Caki2 (cell line): ENCODE measurements around the gene RFX3. TPM values are rescaled to one million over a fixed set of nuclear protein-coding genes. Genes with fewer than 3 reads are reported as not detected.

Experiments used
- DNase-seq: peaks from one replicate; pipeline ENCODE4 v3.0.0-alpha.2; 2015; ENCODE audit warnings: low read depth
- in situ Hi-C: cut with HindIII; loops from 2 replicates; pipeline ENCODE4 v1.10.0; 2016; ENCODE audit warnings: low sequenced_read_pairs, low pct_unique_long_range_greater_than_20kb, mixed read lengths
- total RNA-seq: library from RNA; depleted of rRNA; stranded (reverse); fragments of >200 nt; shearing (Covaris generic); gene quantifications from 2 replicates; pipeline ENCODE4 v1.2.3, GENCODE V29; 2014; ENCODE audit warnings: low replicate concordance

Gene RFX3
- total RNA-seq, 1 experiment from 2014 or later = 0.30 TPM

DNA sequence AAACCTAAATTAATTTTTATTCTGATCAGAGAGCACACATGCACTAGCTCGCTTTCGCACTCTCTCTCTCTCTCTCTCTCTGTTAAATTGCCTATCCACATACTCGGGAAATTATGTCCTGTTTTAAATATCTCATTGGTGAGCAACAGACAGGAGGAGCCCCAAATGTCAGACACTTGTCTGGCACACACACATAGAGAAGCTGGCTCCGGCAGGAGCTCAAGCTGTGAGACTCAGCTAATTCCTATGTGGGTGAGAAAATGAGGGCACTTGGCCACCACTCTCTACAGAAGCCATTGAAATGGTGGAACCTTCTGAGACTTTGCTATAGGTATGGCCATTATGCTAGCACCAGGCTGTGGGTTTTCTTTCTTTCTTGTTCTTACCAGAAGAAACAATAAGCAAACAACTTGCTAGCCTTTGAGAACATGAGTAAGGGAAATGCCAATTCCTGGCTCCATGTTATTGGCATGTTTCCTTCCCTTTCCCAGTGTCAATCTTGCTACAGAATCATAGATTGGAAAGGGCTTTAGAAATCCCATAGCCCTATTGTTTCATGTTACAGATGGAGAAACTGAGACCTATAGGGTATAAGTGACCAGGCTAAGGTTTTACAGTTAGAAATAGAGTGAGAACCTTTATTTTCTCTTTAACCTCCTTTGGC, 9.0 kb downstream of the RFX3 start:
- in situ Hi-C loops = no loop called here
- DNase-seq = no peak

DNA sequence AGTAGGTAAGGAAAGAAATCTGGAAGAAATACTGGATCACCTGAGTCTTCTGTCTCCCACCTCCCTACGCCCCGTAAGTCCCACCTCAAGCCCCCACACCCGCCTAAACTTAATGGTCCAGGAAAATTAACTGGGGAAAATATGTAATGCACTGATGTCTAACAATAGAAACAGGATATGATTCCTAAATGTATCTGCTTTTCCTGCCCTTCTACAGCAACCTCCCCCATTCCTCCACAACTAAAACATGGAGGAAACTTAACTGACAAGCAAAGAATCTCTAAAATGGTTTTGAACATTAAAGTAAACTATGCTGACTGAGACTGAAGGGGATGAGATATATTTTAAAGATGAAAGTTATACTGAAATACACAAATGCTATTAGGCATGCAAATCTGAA, 10.4 kb downstream of the RFX3 start:
- no peak for DNase-seq
- in situ Hi-C loops = no loop called here

DNA sequence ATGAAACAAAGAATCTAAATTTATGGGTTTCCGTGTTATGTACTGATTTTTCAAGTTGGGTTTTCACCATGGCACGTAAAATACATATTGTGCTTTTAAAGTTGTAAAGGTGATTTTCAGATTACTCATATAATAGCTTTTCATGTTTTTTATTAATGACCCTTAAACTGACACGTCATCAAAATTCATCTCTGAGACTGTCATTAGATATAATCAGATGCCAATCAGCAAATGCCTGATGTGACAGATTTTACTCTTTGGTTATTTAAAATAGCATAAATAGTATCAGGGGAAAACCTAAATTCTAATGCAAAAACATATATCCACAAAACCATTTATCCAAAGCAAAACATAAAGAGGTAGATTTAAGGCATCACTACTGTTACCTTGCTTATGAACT, 11.0 kb downstream of the RFX3 start:
- in situ Hi-C loops = no loop called here
- DNase-seq = no peak

DNA sequence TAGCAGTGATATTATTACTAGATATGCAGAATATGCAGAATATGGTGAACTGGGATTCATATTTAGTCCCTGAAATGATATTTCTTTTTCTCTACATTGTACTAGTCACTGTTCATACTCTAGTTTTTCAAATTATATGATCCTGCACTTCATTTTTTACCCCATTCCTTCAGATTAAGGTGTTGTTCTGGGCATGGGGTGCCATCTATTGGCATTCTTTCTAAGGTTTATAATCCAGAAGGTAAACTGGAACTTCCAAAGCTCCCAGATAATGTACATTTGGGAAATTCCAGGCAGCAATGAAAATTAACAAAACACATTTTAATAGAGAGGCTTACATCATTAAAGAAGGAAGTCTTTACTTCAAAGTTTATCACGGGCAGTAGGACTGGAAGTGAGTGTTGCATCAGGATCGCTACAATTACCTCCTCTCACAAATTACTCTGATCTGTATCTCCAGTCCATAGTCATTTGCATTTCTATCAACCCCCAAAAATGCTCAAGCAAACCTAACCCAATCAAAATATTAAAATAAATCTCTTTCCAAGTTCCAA, 12.5 kb downstream of the RFX3 start:
- in situ Hi-C loops = no loop called here
- DNase-seq = no peak

DNA sequence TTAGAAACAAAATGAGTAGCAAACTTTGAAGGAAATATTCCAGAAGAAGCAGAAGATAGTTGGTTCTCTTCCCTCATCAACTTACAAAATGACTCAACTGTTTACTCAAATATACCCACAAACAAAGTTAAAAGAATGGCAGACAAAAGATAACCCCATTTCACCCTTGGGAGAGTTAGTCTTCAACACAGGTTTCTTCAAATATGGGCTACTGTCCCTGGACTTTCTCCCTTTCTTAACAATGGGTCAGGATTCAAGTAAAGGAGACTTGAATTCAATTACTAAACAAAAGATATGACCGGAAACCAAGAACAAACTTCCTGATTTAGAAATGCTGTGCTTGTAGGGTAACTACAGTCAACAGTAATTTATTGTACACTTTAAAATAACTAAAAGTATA, 14.2 kb downstream of the RFX3 start:
- no peak for DNase-seq

DNA sequence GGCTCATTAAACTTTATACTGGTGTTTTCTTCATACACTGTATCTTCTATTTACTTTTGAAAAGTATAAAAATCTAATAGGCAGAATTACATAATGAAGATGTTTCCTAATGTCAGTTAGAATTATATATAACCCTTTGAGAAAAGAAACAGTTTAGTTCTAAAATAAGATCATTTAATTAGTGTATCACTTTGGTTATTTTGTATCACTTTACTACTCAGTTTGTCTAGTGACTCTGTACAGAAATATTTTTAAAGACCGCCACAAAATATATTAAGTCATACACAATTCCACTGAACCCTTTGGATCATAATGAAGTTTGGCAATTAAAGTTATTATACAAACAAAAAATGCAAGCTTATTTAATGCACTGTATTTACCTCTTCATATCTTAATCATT, 15.0 kb downstream of the RFX3 start:
- in situ Hi-C loops = no loop called here
- DNase-seq = no peak

More for the DNA sequence above, 14.2 kb downstream of the RFX3 start:
- in situ Hi-C loops = no loop called here

DNA sequence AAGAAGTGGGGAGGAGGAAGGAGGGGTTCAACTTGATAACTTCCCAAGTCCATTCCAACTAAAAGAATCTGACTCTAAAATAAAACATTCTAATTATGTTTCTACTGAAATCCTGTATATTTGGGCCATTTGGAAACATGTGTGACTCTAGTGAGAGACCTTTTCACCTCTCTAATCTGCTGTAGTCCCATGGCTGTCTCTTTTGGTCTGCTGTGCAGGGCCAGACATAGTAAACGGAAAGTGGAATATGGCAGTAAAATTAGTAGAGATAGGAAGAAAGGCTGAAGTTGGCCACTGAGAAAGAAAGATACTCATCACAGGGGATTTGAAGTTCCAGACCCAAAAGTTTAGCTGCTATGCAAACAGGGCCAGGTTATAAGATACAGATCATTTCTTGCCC, 15.9 kb downstream of the RFX3 start:
- in situ Hi-C loops = no loop called here
- no peak for DNase-seq

DNA sequence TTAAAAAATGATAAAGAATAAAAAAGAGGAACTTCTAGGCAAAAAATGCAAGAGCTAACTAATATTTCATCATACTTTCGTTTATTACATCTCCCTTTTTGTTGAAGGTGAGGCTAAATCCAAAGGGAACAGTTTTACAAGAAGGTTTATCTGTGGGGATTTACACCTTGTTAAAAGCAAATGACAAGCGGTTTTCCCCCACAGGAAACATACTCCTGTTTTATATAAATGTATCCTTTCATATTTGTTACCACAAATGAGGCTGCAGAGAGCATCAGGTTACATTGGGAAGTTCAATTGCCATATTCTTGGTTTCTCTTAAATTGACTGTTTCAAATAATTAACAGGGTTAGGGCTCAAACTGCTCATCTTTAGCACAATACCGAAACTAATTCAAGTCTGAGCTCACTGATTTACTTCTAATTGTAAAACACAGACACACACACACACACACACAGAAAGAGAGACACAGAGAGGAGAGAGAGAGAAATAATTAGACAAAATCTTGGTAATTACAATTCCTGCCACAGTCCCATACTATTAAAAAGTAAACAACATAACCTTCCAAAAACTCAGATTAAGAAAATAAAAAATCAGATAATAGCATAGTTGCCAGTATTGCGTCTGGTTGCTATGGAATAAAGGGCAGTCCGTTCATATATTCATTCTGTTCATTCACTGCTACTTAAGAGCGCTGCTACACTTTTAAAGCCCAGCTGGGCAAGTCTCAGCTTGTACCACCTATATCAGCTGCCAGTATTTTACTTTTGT, 17.1 kb downstream of the RFX3 start:
- DNase-seq = no peak
- in situ Hi-C loops = no loop called here

DNA sequence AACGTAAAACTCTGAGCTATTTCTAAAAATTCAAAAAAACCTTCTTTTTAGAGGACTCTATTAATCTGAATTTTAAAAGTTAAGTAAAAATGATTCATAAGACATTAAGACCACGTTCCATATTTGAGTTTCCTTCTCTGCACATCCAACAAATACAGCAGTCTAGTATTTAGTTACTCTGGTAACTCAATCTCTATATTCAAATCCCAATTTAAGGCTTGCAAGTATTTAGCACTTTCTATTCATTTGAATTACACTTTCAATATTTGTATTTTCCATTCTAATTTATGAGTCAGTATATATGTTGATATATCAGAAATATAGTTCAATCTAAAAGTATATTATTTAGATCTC, 17.7 kb downstream of the RFX3 start:
- in situ Hi-C loops = no loop called here
- no peak for DNase-seq

DNA sequence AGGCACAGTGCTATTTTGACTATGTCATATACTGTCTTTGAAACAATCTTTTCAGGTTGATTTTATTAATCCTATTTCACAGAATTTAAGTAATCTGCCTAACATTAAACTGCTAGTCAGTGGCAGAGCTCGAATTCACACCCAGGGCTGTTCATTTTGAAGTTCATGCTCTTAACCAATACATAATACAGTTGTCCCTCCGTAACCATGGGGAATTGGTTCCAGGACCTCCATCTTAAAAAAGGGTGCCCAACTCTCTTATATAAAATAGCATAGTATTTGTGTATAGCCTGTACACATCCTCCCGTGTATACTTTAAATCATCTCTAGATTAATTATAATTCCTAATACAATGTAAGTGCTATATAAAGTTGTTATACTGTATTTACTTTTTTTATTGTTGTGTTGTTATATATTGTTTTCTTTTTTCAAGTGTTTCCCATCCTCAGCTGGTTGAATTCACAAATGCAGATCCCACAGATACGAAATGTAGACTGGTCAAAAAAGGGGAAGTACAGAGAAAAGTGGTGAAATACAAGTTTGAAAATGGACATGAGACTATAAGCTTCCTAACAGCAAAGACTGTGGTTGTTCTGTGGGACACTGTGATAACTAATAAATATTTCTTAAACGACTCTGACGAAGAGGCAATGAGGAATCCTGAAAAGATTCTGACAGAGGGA, 18.3 kb downstream of the RFX3 start:
- no peak for DNase-seq
- in situ Hi-C loops = no loop called here

DNA sequence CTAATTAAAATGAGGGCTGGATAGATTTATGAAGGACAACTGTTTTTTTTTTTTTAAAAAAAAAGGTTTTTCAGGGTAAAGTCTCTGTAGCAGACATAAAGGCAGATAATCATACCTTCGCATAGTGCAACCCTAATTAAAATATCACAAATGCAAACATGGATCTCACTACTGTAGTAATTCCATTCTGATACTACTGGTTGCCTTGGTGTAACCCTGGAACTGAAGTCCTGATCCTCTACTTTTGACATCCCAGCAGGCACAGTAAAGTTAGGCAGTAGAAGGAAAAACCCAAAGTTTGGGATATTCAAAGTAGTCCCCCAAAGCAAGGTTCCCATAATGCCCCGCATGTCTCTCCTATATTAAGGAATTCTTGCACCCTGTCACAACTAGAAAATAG, 19.6 kb downstream of the RFX3 start:
- in situ Hi-C loops = no loop called here
- no peak for DNase-seq

DNA sequence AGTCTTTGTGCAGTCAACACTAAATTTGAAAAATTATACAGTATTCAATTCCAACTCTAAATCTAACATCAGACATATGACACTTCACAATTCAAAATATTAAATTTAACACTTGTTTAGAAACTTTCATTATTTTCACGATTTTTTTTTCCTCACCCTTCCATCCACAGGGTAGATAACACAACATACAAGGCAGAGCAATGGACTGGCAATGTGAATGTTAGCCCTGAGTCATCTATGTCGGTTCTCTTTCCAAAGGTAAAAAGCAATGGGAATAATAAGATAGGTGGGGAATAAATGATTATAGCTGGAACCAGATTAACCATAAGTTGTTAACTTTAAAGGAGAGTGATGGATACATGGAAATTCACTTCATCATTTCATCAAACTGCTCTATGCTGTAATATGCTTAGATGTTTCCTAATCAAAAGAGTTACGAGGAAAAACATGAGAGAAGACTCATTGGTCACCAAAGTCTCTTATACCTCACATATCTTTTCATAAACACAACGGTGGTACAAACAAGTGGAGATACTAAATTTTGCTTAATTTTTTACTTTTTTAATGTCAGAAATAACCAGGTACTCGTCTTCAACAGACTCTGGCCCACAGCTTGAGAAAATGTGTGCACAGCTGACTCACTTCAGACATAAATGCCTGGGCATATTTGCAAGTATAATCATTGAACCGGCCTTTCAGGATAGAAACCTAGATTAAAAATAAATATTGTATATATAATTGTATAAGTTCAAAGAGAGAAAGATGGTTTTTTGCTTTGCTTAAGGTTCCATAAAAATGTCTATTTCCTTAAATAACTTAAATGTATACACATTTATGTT, 23.0 kb downstream of the RFX3 start:
- in situ Hi-C loops = no loop called here
- DNase-seq = no peak

DNA sequence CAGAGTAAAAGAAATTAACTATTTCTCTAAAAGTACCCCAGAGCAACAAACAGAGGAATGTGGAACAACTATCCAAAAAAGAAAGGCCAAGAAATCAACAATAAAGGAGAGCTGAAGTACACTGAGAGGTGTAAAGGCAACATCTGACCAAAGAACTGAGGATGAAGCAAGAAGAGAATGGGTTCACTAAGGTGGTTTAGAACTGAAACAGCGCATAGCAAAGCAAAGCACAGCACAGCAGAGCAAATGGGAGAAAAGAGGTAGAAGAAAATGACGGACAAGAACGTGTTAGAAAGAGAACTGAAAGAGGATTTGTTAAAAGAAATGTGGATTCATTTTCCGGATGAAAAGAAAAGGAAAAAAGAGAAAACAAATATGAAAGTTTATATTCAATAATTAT, 25.8 kb downstream of the RFX3 start:
- in situ Hi-C loops = no loop called here
- no peak for DNase-seq

DNA sequence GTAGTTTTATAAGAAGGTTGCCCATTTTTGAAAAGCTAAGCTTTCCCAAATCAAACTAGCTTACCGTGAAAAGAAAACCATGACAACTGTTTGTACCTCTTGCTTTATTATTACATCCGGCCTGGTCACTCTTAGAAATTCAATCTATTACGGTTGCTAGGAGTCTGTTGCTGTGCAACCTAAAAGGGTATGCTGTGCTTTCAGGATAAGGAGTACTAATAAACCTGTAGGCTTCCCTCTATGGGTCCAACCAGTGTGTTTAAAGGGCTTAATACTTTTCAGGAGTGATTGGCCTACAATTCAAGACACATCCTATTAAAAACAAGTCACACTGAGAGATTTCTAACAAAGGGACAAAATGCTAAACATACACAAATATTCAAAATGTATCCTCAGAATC, 27.1 kb downstream of the RFX3 start:
- DNase-seq = no peak
- in situ Hi-C loops = no loop called here

DNA sequence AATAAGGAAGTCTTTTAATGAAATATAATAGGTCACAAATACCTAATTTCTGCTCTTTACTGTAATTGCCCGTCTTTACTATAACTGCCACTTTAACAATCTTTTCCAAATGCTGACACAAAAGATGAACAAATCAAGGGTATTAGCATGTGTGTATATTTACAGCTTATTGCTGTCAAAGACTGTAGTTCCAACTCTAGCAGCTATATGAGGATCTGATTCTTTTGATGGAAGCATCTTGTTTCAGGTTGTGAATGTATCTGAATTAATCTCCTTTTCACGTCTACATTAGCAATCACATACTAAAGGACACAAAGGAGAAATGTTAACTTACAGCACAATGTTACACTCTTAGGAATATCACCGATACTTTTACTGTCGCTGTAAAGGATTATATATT, 27.9 kb downstream of the RFX3 start:
- in situ Hi-C loops = no loop called here
- DNase-seq = no peak

DNA sequence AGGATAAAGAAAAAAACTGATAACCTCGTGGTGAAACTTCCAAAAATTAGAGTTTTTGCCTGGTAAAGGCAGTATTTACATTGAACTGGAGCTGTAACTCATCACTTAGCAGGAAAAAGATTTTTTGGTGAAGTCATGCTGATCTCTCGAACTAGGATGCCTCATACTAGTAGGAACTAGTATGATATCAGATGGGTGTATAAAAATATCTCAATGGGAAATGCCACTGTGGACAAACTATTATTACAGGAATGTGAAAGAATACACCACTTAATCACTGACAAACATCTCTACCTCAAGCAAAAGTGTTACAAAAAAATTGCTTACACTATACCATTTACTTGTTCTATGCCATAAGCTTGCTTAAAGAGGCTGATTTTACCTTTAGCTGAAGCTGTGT, 28.4 kb downstream of the RFX3 start:
- in situ Hi-C loops = no loop called here
- DNase-seq = no peak

DNA sequence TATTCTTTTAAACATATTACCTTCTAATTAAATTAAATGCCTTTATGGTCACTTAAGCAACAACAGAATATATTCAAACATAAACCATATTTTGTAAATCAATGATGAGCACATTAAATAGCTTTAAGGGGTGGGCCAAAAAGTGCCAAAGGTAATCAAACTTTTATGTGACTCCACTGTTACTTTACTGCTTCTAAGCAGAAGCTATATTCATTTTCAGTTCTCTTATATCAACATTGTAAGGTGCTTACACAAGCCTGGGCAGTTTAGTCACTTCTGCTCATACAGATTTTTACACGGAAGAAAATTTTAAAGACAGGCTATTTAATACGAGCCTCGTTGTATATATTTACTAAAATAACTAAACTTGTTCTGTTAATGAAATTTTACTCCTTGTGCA, 29.9 kb downstream of the RFX3 start:
- in situ Hi-C loops = no loop called here
- no peak for DNase-seq

DNA sequence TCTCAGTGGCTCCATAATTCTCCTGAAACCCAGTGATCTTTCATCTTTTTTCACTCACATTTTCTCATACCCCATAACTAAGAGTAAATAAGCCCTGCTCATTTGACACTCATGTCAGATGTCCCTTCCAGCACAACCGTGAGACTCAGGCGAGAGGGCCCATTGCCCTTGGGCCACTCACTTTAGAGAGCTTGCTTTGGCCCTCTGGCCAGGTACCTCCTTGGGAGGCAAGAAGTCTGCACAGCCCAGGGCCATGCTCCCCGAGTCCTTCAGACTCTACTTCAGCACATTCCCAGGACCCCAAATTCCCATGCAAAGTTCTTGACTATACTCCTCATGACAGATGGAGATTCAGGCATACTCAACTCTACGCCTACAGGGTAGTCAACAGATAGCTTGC, 33.6 kb downstream of the RFX3 start:
- in situ Hi-C loops = no loop called here
- no peak for DNase-seq

DNA sequence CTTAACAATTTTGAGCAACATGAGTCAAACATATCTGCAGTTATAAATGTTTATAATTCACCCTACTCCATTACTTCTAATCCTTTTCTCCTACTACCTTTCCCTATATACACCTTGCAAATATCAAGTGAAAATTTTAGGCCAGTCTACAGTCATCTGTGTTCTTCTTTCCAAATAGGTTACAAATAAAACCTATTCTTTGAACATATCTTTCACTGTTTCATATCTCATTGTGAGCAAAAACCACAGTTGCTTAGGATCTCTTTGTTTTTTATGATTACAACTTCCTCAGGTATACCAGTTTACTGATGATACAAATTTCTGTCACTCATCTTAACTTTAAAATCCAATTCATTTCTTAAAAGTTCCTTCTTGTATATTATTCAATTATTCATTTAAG, 34.4 kb downstream of the RFX3 start:
- in situ Hi-C loops = no loop called here
- DNase-seq = no peak
